GM12865 (cell line): ENCODE results near the gene PPARG.
"Not testable (repeated sequence)": the region's sequence is repeated elsewhere in the genome, so short reads cannot be mapped to it uniquely, and the experiment has no call there.

Experiments used
- DNase-seq: peaks from one replicate; pipeline ENCODE4 v3.0.0; 2010; ENCODE audit warnings: low read depth
- H3K4me3 ChIP-seq: 2 replicates; pipeline ENCODE4 v1.5.1; 2011; ENCODE audit warnings: mild to moderate bottlenecking, low read depth, low read length, control low read depth
- CTCF ChIP-seq: IDR thresholded peaks from 2 replicates; pipeline ENCODE4 v1.5.1; 2011; ENCODE audit warnings: low read length, control low read depth, low read depth, inconsistent platforms; ENCODE audit not compliant: insufficient read depth; ENCODE audit errors: missing control alignments

The PPARG gene

GRCh38 chr3:12279591-12280326, 9.1 kb upstream of the PPARG start:
- TF ChIP-seq CTCF = no peak
- DNase-seq = no peak

GRCh38 chr3:12280357-12280806, 8.5 kb upstream of the PPARG start:
- no peak for DNase-seq
- no peak overlapping the region for H3K4me3 ChIP-seq
- TF ChIP-seq CTCF = no peak

More at GRCh38 chr3:12279591-12280326, 9.1 kb upstream of the PPARG start:
- no peak overlapping the region for H3K4me3 ChIP-seq

GRCh38 chr3:12284591-12284990, 4.3 kb upstream of the PPARG start:
- TF ChIP-seq CTCF = no peak
- H3K4me3 ChIP-seq = no peak overlapping the region

GRCh38 chr3:12285003-12285555, 3.8 kb upstream of the PPARG start:
- TF ChIP-seq CTCF = no peak
- no peak for DNase-seq
- no peak overlapping the region for H3K4me3 ChIP-seq

More at GRCh38 chr3:12284591-12284990, 4.3 kb upstream of the PPARG start:
- DNase-seq = no peak

- not testable (repeated sequence) for H3K4me3 ChIP-seq, DNase-seq
Observed at GRCh38 chr3:12285779-12286178, 3.1 kb upstream of the PPARG start.

- no peak for DNase-seq
Observed at GRCh38 chr3:12286504-12286903, 2.4 kb upstream of the PPARG start.

More at GRCh38 chr3:12286504-12286903, 2.4 kb upstream of the PPARG start:
- H3K4me3 ChIP-seq = no peak overlapping the region
- no peak for TF ChIP-seq CTCF
